ENCODE data around the gene ACP1. TPM values are rescaled to one million over a fixed set of nuclear protein-coding genes. Genes with fewer than 3 reads are reported as not detected.
"Not testable (repeated sequence)": the region's sequence is repeated elsewhere in the genome, so short reads cannot be mapped to it uniquely, and the experiment has no call there.

ACP1 gene
- polyA plus RNA-seq, 4 donors, result 140 to 163 (median 150) TPM

GRCh38 chr2:309148-309953 lies 44.6 kb downstream of the ACP1 start:
- DNase-seq (ENCODE audit: low read depth in 4 of 4, low spot score in 2 of 4), result no peak

- no peak for DNase-seq (ENCODE audit: low read depth in 4 of 4, low spot score in 2 of 4)
These were observed 45.3 kb downstream of the ACP1 start for GRCh38 chr2:309954-310510.

GRCh38 chr2:310994-311393 lies 46.2 kb downstream of the ACP1 start:
- no peak for DNase-seq (ENCODE audit: low read depth in 4 of 4, low spot score in 2 of 4)

GRCh38 chr2:313991-314390 lies 49.2 kb downstream of the ACP1 start:
- DNase-seq (ENCODE audit: low read depth in 4 of 4, low spot score in 2 of 4), result no peak

- no peak for DNase-seq (ENCODE audit: low read depth in 4 of 4, low spot score in 2 of 4)
These were observed 50.0 kb downstream of the ACP1 start for GRCh38 chr2:314561-315336.

- not testable (repeated sequence) for DNase-seq (ENCODE audit: low read depth in 4 of 4, low spot score in 2 of 4)
These were observed 51.2 kb downstream of the ACP1 start for GRCh38 chr2:315925-316324.

- no peak for DNase-seq (ENCODE audit: low read depth in 4 of 4, low spot score in 2 of 4)
These were observed 51.6 kb downstream of the ACP1 start for GRCh38 chr2:316381-316780.

GRCh38 chr2:317501-318424 lies 53.0 kb downstream of the ACP1 start:
- DNase-seq (ENCODE audit: low read depth in 4 of 4, low spot score in 2 of 4), result no peak

GRCh38 chr2:319059-319600 lies 54.4 kb downstream of the ACP1 start:
- no peak for DNase-seq (ENCODE audit: low read depth in 4 of 4, low spot score in 2 of 4)

- DNase-seq (ENCODE audit: low read depth in 4 of 4, low spot score in 2 of 4), result no peak
These were observed 55.8 kb downstream of the ACP1 start for GRCh38 chr2:320561-320960.

GRCh38 chr2:322326-322725 lies 57.6 kb downstream of the ACP1 start:
- no peak for DNase-seq (ENCODE audit: low read depth in 4 of 4, low spot score in 2 of 4)

GRCh38 chr2:323035-323434 lies 58.3 kb downstream of the ACP1 start:
- DNase-seq (ENCODE audit: low read depth in 4 of 4, low spot score in 2 of 4), result no peak

Other genes starting within 250 kb of the ACP1 start
- gene FAM110C, start 218.4 kb upstream of the ACP1 start, polyA plus RNA-seq (ENCODE audit: insufficient read length in 4 of 4), result 10 to 100 TPM; 10.7 to 18.6 (median 11.2) TPM
- 100 to 1,000 TPM in 2 of 4 donors, 10 to 100 TPM in 2; 80.8 to 142 (median 101) TPM for gene SH3YL1, start 915 bp upstream of the ACP1 start, polyA plus RNA-seq (ENCODE audit: insufficient read length in 4 of 4)
- 1 to 10 TPM; 5.3 to 6.1 (median 5.7) TPM for gene ALKAL2, start 23.1 kb downstream of the ACP1 start, polyA plus RNA-seq (ENCODE audit: insufficient read length in 4 of 4)